Measurements from ENCODE around the gene OPN5. TPM values are rescaled to one million over a fixed set of nuclear protein-coding genes. Genes with fewer than 3 reads are reported as not detected.
A peak's percentile ranks its signal among the peaks of the same experiment; 100 is the strongest.

Gene OPN5
- total RNA-seq, 2 experiments from 2014 or later = not detected

DNA sequence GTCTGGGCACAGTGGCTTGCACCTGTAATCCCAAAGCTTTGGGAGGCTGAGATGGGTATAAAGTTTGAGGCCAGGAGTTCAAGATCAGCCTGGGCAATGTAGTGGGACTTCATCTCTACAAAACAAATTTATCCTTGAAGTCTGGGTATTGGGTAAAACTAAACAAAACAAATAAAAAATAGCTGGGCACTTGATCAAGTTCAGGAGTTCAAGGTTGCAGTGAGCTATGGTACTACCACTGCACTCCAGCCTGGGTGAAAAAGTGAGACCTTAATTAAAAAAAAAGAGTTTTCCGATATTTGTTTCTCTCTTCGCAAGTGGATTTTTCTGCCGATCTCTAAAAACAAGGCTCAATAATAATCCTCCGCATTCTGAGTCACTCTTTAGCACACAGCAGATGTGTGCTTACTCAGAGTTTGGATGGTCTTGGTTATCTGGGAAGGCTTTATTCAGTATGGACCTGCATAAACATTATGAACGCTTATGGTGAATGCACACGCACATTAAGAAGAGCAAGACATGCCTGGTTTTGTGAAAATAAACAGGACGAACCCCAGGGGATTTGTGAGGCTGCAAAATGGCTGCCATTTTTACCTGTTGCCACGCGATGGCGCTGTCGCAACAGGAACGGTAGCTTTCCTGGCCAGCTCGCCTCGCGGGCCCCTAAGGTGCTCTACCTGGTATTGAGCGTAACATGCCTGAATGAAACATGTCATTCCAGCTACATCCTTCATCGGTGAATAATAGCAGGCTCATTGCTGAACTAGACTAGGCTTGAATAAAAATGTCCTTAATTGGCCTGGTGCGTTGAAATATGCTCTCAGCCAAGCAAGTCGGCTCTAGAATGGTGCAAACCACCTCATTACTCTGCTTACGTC is 6.0 kb downstream of the OPN5 start:
- ChIA-PET CTCF (interaction anchor here (0.6 to 4.6 kb wide), 31 partner anchors 9 to 1623 kb away, joined by 3 to 35 read pairs (median 4); no protein-coding TSS in a partner anchor), POLR2A (no interaction called here)
- DNase-seq (peak; percentile 66), ATAC-seq (peak; percentile 82)
- intact Hi-C loops (cut with micrococcal nuclease) = no loop called here
- Mint-ChIP-seq H3K9me3 (no peaks in the 10 kb centered on the region), H3K4me1 (ENCODE audit: low read depth) (peaks cover 2% of the 10 kb centered on the region), H3K4me3 (no peak overlapping the region), H3K27me3 (peaks cover 29% of the 10 kb centered on the region), H3K36me3 (ENCODE audit: low read depth) (no peaks in the 10 kb centered on the region), H3K27ac (no peak overlapping the region)
- TF ChIP-seq, protein P1, sequence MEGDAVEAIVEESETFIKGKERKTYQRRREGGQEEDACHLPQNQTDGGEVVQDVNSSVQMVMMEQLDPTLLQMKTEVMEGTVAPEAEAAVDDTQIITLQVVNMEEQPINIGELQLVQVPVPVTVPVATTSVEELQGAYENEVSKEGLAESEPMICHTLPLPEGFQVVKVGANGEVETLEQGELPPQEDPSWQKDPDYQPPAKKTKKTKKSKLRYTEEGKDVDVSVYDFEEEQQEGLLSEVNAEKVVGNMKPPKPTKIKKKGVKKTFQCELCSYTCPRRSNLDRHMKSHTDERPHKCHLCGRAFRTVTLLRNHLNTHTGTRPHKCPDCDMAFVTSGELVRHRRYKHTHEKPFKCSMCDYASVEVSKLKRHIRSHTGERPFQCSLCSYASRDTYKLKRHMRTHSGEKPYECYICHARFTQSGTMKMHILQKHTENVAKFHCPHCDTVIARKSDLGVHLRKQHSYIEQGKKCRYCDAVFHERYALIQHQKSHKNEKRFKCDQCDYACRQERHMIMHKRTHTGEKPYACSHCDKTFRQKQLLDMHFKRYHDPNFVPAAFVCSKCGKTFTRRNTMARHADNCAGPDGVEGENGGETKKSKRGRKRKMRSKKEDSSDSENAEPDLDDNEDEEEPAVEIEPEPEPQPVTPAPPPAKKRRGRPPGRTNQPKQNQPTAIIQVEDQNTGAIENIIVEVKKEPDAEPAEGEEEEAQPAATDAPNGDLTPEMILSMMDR (IDR thresholded peaks at IDR 0.05) = peak; percentile 92

DNA sequence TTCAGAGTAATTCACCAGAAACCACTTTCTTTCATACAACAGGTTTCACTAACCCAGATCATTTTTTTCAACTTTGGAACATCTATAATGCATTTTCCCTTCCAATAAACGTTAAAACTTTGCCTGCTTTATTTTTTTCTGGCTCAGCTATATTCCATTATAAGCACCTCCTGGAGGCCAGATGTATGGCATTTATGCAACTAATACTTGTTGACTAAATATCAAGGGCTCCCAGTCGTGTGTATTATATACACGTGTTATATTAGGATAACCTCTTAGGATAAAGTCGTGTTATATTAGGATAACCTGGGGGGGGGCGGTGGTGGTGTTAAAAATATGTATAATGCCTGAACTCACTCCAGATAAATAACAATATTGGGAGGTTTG is 6.7 kb downstream of the OPN5 start:
- ATAC-seq = no peak
- Mint-ChIP-seq H3K27me3 (peaks cover 29% of the 10 kb centered on the region), H3K9me3 (no peaks in the 10 kb centered on the region), H3K4me3 (no peak overlapping the region), H3K4me1 (ENCODE audit: low read depth) (peaks cover 2% of the 10 kb centered on the region), H3K36me3 (ENCODE audit: low read depth) (no peaks in the 10 kb centered on the region), H3K27ac (no peak overlapping the region)
- POLR2A ChIA-PET = no interaction called here
- CTCF ChIA-PET = interaction anchor here (0.6 to 4.6 kb wide), 29 partner anchors 9 to 1622 kb away, joined by 3 to 35 read pairs (median 4); no protein-coding TSS in a partner anchor
- DNase-seq = no peak
- TF ChIP-seq, protein P1 (IDR thresholded peaks at IDR 0.05) = no peak
- intact Hi-C loops (cut with micrococcal nuclease) = no loop called here

DNA sequence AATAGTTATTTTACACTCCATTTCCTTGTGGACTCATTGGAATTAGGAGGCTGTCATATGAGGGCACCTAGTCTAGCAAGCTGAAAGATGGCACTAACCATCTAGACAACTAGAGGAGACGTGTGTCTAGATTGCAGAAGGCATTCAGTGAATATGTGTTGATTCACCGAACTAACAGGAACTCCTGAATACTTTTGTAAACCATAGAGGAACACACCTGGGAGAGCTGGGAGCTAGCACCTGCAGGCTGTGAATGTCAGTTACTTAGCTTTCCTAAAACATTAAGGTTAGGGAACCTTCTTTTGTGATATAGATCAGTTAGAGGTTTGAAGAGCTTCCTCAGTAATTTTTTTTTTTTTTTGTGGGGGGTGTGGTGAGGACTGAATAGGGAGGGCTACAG is 7.7 kb downstream of the OPN5 start:
- TF ChIP-seq, protein P1 (IDR thresholded peaks at IDR 0.05) = no peak
- CTCF ChIA-PET = interaction anchor here (0.6 to 3.3 kb wide), 4 partner anchors 8 to 1621 kb away, joined by 3 to 21 read pairs (median 8); no protein-coding TSS in a partner anchor
- intact Hi-C loops (cut with micrococcal nuclease) = no loop called here
- H3K4me3 Mint-ChIP-seq = no peak overlapping the region
- H3K36me3 Mint-ChIP-seq (ENCODE audit: low read depth) = no peaks in the 10 kb centered on the region
- H3K27ac Mint-ChIP-seq = no peak overlapping the region
- H3K4me1 Mint-ChIP-seq (ENCODE audit: low read depth) = peaks cover 2% of the 10 kb centered on the region
- DNase-seq (no peak), ATAC-seq (no peak)
- peaks cover 25% of the 10 kb centered on the region for H3K27me3 Mint-ChIP-seq
- POLR2A ChIA-PET = no interaction called here
- no peaks in the 10 kb centered on the region for H3K9me3 Mint-ChIP-seq

DNA sequence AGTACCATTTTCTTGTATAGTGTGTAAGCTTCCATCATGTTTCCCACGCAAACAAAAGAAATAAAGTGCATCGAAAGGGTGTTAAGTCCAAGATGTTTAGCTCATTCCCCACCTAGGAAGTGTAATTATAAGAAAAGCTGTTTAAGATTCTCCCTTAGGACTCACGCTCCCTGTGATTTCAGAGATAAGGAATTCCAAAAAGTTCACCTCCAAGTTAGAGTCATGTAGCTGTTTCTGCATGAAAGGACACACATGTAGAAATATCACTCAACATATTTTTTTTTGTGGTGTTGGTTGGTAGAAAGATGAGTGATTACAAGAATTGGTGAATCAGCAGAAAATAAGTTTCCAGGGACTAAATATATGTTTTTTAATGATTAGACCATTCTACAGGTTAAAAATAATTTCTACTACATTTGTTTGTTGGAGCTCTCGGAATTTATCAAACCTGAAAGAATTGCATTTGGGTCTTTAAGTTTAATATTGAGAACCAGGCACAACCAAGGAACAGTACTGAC is 10.4 kb downstream of the OPN5 start:
- Mint-ChIP-seq H3K4me3 (no peak overlapping the region), H3K36me3 (ENCODE audit: low read depth) (no peaks in the 10 kb centered on the region), H3K27me3 (peaks cover 22% of the 10 kb centered on the region), H3K4me1 (ENCODE audit: low read depth) (peaks cover 2% of the 10 kb centered on the region), H3K27ac (no peak overlapping the region), H3K9me3 (no peaks in the 10 kb centered on the region)
- ChIA-PET POLR2A (interaction anchor here (1.0 kb wide), 1 partner anchor 161 kb away, joined by 3 read pairs; no protein-coding TSS in a partner anchor), CTCF (interaction anchor here (1.1 to 3.2 kb wide), 3 partner anchors 11 to 161 kb away, joined by 3 to 10 read pairs (median 5); no protein-coding TSS in a partner anchor)
- ATAC-seq = no peak
- intact Hi-C loops (cut with micrococcal nuclease) = no loop called here
- TF ChIP-seq, protein P1 (IDR thresholded peaks at IDR 0.05) = no peak
- DNase-seq = no peak
